KMS-11 (cell line): ENCODE results near the gene PTPA.

Source experiments
- H2AFZ ChIP-seq: fragments of 200-600 bp; sonication (generic); 2 replicates; pipeline ENCODE4 v1.6.1; 2016; ENCODE audit warnings: antibody characterized with exemption, mixed run types, low read depth
- H3K27ac ChIP-seq: fragments of 200-600 bp; sonication (generic); 2 replicates; pipeline ENCODE4 v1.6.1; 2016; ENCODE audit warnings: mild to moderate bottlenecking, mixed run types
- H3K27me3 ChIP-seq: fragments of 200-600 bp; sonication (generic); 2 replicates; pipeline ENCODE4 v1.6.1; 2017; ENCODE audit warnings: mild to moderate bottlenecking, low read depth, mixed run types, moderate library complexity; ENCODE audit not compliant: insufficient read depth
- H3K36me3 ChIP-seq: fragments of 200-600 bp; sonication (generic); 2 replicates; pipeline ENCODE4 v1.6.1; 2017; ENCODE audit warnings: mild to moderate bottlenecking, mixed run types; ENCODE audit not compliant: insufficient read depth
- H3K4me1 ChIP-seq: fragments of 200-600 bp; sonication (generic); 2 replicates; pipeline ENCODE4 v1.6.1; 2016; ENCODE audit warnings: mild to moderate bottlenecking, low read depth, mixed run types; ENCODE audit not compliant: poor library complexity, severe bottlenecking
- H3K4me2 ChIP-seq: fragments of 200-600 bp; sonication (generic); 2 replicates; pipeline ENCODE4 v1.7.0; 2016; ENCODE audit warnings: mild to moderate bottlenecking, mixed run types
- H3K4me3 ChIP-seq: fragments of 200-600 bp; sonication (generic); IDR thresholded peaks from 2 replicates; pipeline ENCODE4 v1.6.1; 2017; ENCODE audit warnings: low read depth, low read length, mixed read lengths; ENCODE audit not compliant: insufficient read depth
- H3K79me2 ChIP-seq: fragments of 200-600 bp; sonication (generic); 2 replicates; pipeline ENCODE4 v1.6.1; 2016; ENCODE audit warnings: low read depth, mixed run types; ENCODE audit not compliant: insufficient read depth
- H3K9ac ChIP-seq: fragments of 200-600 bp; sonication (generic); 2 replicates; pipeline ENCODE4 v1.6.1; 2016; ENCODE audit warnings: mild to moderate bottlenecking, mixed run types
- H4K20me1 ChIP-seq: fragments of 200-600 bp; sonication (generic); 2 replicates; pipeline ENCODE4 v1.6.1; 2016; ENCODE audit warnings: mild to moderate bottlenecking, mixed run types; ENCODE audit not compliant: insufficient read depth
- TF ChIP-seq, protein P1 (sequence below): fragments of 200-600 bp; sonication (generic); conservative IDR thresholded peaks from 2 replicates; pipeline ENCODE4 v1.6.1; 2017; ENCODE audit warnings: low read depth, mild to moderate bottlenecking, antibody characterized with exemption, low read length, moderate library complexity, mixed read lengths

PTPA gene

DNA sequence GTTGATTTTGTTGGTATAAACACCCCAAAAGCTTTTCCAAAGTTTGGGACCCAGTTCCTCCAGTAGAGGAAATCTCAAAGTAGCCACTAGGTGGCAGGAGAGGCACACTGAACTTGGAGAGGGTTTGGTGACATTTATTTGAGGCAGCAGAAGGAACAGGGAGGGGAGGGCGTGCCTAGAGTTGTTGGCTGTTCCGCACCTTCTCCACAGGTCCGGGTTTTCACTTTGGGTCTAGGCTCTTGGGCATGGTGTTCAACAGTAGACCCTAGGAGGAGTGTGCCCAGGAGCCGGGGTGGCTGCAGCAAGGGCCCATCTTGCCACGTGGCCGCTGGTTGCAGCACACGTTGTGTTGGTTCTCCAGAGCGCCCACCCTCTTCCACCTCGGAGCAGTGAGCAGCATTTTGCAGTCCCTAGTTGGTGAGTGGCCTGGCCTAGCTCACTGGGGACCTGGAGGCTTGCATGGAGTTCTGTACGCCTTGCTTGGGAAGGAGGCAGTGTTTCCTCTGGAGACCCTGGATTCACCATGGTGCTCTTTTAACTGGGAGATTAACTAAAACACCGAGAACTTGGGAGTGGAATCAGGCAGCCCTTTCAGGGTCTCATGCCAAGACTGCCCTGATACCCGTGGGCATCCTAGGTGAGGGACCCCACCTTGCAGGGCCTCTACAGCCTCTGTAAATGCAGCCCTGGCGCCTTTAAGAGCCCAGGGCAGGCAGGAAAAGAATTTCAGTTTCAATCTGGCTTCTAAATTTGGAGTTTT is 28.2 kb downstream of the PTPA start:
- H2AFZ ChIP-seq: peak overlapping the region; percentile 31

DNA sequence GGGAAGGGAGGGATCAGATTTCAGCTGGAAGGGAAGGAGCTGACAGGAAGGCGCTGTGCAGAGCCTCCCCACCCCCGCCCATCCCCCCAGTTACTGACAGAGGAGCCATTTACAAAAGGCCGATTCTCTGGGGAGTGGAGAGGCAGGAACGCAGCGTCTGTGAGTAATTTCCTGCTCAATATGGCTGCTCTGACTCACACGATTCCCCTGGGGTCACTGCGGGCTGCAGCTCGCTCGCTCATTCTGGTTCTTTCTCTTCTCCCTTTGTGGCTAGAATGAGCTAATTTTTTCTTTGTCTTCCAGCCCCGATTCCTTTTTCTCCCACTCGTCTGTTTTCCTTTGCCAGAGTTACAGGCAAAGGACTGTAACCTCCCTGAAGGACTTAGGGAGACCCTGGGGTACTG is 28.8 kb downstream of the PTPA start:
- Histone ChIP-seq H3K36me3 (no peaks in the 10 kb centered on the region), H3K79me2 (peaks cover 13% of the 10 kb centered on the region; the same call in 1 of the 2 replicates), H3K4me1 (peaks cover 35% of the 10 kb centered on the region), H2AFZ (peak overlapping the region; percentile 31), H3K4me3 (peak overlapping the region; percentile 77), H4K20me1 (no peaks in the 10 kb centered on the region), H3K27me3 (no peaks in the 10 kb centered on the region), H3K27ac (peak overlapping the region; percentile 97), H3K4me2 (peak overlapping the region; percentile 97), H3K9ac (peak overlapping the region; percentile 96)
- TF ChIP-seq, protein P1, sequence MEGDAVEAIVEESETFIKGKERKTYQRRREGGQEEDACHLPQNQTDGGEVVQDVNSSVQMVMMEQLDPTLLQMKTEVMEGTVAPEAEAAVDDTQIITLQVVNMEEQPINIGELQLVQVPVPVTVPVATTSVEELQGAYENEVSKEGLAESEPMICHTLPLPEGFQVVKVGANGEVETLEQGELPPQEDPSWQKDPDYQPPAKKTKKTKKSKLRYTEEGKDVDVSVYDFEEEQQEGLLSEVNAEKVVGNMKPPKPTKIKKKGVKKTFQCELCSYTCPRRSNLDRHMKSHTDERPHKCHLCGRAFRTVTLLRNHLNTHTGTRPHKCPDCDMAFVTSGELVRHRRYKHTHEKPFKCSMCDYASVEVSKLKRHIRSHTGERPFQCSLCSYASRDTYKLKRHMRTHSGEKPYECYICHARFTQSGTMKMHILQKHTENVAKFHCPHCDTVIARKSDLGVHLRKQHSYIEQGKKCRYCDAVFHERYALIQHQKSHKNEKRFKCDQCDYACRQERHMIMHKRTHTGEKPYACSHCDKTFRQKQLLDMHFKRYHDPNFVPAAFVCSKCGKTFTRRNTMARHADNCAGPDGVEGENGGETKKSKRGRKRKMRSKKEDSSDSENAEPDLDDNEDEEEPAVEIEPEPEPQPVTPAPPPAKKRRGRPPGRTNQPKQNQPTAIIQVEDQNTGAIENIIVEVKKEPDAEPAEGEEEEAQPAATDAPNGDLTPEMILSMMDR: no peak

More for the DNA sequence above, 28.2 kb downstream of the PTPA start:
- H3K4me2 ChIP-seq: peak overlapping the region; percentile 97
- H3K27ac ChIP-seq: peak overlapping the region; percentile 97
- H3K4me1 ChIP-seq: peaks cover 35% of the 10 kb centered on the region
- TF ChIP-seq, protein P1: peak; percentile 96
- H3K27me3 ChIP-seq: no peaks in the 10 kb centered on the region
- H3K79me2 ChIP-seq: peaks cover 13% of the 10 kb centered on the region; the same call in 1 of the 2 replicates
- peak overlapping the region; percentile 96 for H3K9ac ChIP-seq
- H3K36me3 ChIP-seq: no peaks in the 10 kb centered on the region
- H3K4me3 ChIP-seq: peak overlapping the region; percentile 77
- no peaks in the 10 kb centered on the region for H4K20me1 ChIP-seq

DNA sequence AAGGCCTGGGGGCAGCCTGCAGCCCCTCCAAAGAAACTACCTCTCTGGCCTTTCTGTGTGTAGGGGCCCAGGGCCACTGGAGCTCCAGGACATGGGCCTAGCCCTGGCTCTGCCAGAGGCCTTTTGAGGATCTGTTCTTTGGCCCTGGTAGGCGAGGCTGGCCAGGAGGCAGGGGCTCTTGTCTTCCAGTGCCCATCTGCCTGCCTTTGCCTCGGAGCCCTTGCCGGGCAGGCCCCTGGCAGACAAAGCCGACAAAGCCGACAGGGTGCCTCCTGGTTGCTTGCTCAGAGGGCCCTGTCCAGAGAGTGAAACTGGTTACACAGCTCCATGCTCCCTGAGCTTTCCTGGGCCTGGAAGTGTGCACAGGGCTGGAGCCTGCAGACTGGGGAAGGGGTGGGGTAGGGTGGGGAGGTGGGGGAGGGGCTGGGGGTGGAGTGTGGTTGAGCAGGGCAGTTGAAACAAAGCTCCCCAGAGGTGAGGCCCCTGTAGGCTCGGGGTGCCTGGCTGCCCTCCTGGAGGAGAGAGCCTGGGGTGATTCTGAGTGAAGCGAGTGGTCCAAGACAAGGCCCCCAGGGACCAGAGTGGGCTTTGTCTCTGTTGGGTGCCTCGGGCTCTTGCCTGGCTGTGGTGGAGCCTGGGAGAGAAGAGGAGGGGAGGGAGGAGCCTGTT is 29.3 kb downstream of the PTPA start:
- peak overlapping the region; percentile 97 for H3K27ac ChIP-seq
- peak overlapping the region; percentile 31; the same call in 1 of the 2 replicates for H2AFZ ChIP-seq
- TF ChIP-seq, protein P1: no peak
- H3K4me1 ChIP-seq: peaks cover 35% of the 10 kb centered on the region
- H3K9ac ChIP-seq: peak overlapping the region; percentile 96
- peaks cover 13% of the 10 kb centered on the region; the same call in 1 of the 2 replicates for H3K79me2 ChIP-seq
- H4K20me1 ChIP-seq: no peaks in the 10 kb centered on the region
- peak overlapping the region; percentile 77 for H3K4me3 ChIP-seq
- H3K27me3 ChIP-seq: no peaks in the 10 kb centered on the region
- H3K36me3 ChIP-seq: no peaks in the 10 kb centered on the region
- H3K4me2 ChIP-seq: peak overlapping the region; percentile 97

DNA sequence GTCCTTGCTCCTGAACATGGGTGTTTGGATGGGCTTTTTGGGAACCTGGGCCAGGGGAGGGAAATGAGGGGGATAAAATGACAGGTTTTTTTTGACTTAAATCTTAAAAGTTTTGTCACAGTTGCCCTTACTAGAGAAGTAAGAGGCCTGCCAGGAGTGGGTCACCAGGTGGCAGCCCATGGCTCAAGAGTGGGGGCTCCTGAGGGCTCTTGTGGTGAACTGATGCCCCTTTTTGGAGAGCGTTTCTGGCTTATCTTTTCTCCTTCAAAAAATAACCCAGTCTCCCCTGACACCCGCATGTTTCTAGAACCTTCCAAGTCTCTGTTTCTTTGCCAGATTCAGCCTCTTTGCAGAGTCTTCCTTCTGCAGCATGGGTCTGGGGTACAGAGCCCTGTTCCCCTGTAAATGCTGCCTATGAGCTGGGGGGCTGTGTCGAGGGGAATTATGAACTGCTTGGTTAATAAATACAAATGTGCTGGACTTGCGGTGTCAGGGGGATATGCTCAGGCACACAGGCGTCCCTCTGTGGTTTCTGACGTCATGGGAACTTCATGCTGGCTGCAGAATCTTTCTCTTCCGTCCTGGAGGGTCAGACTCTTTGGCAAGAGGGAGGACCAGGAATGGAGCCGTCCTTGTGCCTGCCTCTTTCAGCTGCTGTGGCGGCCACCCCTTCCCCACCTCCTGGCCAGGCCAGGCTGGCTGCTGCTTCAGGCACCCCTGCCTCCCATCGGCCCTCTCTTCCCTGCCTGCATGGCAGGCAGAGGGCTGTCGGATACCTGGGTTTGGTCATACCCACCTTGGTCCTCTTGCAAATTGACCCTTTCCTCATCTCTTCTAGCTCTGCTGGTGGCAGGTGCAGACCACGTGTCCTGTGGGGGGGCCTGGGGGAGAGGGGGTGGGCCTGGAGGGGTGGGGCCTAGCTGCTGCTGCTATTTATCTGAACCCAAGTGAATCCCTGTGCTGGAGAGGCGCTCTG is 30.1 kb downstream of the PTPA start:
- Histone ChIP-seq H3K79me2 (peaks cover 13% of the 10 kb centered on the region; the same call in 1 of the 2 replicates), H3K27ac (peak overlapping the region; percentile 97), H3K4me1 (peaks cover 35% of the 10 kb centered on the region), H3K36me3 (no peaks in the 10 kb centered on the region), H3K27me3 (no peaks in the 10 kb centered on the region), H4K20me1 (no peaks in the 10 kb centered on the region), H3K4me3 (no peak overlapping the region), H2AFZ (no peak overlapping the region), H3K9ac (peak overlapping the region; percentile 96; the same call in 1 of the 2 replicates), H3K4me2 (peak overlapping the region; percentile 69)
- TF ChIP-seq, protein P1: no peak
